HG03039 (cell line): ENCODE measurements around the gene SLC35F6.
"Not testable (repeated sequence)": the region's sequence is repeated elsewhere in the genome, so short reads cannot be mapped to it uniquely, and the experiment has no call there.

Source experiments
- ATAC-seq: cut with Tn5 transposase; IDR thresholded peaks from one replicate; pipeline ENCODE4 v1.9.1; 2021; ENCODE audit warnings: mild to moderate bottlenecking, moderate library complexity; ENCODE audit not compliant: unreplicated experiment

The SLC35F6 gene

GRCh38 chr2:26754972-26755670, 9.0 kb upstream of the SLC35F6 start:
- no peak for ATAC-seq

- ATAC-seq = no peak
These were observed 7.7 kb upstream of the SLC35F6 start for GRCh38 chr2:26756337-26756736.

- no peak for ATAC-seq
These were observed 6.0 kb upstream of the SLC35F6 start for GRCh38 chr2:26757873-26758789.

- no peak for ATAC-seq
These were observed 5.2 kb upstream of the SLC35F6 start for GRCh38 chr2:26758790-26759321.

GRCh38 chr2:26759845-26760244, 4.2 kb upstream of the SLC35F6 start:
- no peak for ATAC-seq

- not testable (repeated sequence) for ATAC-seq
These were observed 3.1 kb upstream of the SLC35F6 start for GRCh38 chr2:26760991-26761390.

GRCh38 chr2:26763019-26763418, 1.1 kb upstream of the SLC35F6 start:
- no peak for ATAC-seq

- ATAC-seq = no peak
These were observed 822 bp downstream of the SLC35F6 start for GRCh38 chr2:26764906-26765305.

GRCh38 chr2:26765475-26766200, 1.6 kb downstream of the SLC35F6 start:
- ATAC-seq = no peak

- no peak for ATAC-seq
These were observed 3.0 kb downstream of the SLC35F6 start for GRCh38 chr2:26767129-26767528.

- no peak for ATAC-seq
These were observed 3.9 kb downstream of the SLC35F6 start for GRCh38 chr2:26767894-26768487.

GRCh38 chr2:26768759-26769088, 4.6 kb downstream of the SLC35F6 start:
- ATAC-seq = no peak

- no peak for ATAC-seq
These were observed 5.1 kb downstream of the SLC35F6 start for GRCh38 chr2:26769089-26769761.

GRCh38 chr2:26770986-26771586, 7.0 kb downstream of the SLC35F6 start:
- no peak for ATAC-seq

- ATAC-seq = no peak
These were observed 8.2 kb downstream of the SLC35F6 start for GRCh38 chr2:26772064-26773001.

GRCh38 chr2:26776195-26776800, 12.2 kb downstream of the SLC35F6 start:
- no peak for ATAC-seq

- no peak for ATAC-seq
These were observed 14.0 kb downstream of the SLC35F6 start for GRCh38 chr2:26778098-26778497.

GRCh38 chr2:26778507-26778906, 14.4 kb downstream of the SLC35F6 start:
- no peak for ATAC-seq
